T-helper 2 cell (primary cell): ENCODE results near the gene FLVCR2.

Source experiments
- DNase-seq, 5 experiments: peaks; one replicate each; pipeline versions ENCODE4 v3.0.0 to v3.0.0-alpha.2; 2012 to 2022

Gene FLVCR2

GRCh38 chr14:75554482-75554881, 23.9 kb upstream of the FLVCR2 start:
- no peak for DNase-seq

- DNase-seq: no peak
These were observed 20.0 kb upstream of the FLVCR2 start for GRCh38 chr14:75558440-75558839.

DNA sequence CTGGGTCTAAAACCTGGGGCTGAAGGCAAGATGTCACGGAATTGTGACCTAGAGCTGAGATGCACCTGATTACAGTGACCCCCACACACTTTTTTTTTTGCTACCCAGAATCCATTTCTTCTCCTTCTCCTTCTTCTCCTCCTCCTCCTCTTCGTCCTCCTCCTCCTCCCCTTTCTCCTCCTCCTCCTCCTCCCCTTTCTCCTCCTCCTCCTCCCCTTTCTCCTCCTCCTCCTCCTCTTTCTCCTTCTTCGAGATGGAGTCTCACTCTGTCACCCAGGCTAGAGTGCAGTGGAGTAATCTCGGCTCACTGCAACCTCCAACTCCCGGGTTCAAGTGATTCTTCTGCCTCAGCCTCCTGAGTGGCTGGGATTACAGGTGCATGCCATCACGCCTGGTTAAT, 19.4 kb upstream of the FLVCR2 start:
- DNase-seq: no peak

- DNase-seq: peak in 2 of 5 experiments; percentile 52 to 66
These were observed 18.8 kb upstream of the FLVCR2 start for GRCh38 chr14:75559451-75560222.

DNA sequence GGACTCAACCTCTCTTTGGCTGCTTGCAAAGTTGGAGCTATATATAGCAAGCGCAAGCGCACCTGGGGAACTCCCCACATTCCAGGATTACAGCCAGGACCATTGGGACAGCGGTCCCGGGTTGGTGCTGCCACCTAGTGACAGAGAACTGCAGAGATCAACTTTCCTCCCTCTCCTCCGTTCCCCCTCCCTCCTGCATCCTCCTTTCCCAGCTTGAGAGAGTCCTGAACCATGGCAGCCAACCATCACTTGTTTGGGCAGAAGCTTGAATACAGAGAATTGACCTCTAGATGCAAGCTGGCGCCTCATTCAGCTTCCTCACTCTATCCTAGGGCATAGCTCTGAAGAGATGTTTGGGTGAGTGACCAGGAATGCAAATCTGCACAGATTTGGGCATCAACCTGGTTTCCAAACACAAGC, 17.4 kb upstream of the FLVCR2 start:
- peak in 2 of 5 experiments; percentile 21 to 38 for DNase-seq

GRCh38 chr14:75562089-75562488, 16.3 kb upstream of the FLVCR2 start:
- DNase-seq: peak in 1 of 5 experiments; percentile 57

GRCh38 chr14:75562489-75562888, 15.9 kb upstream of the FLVCR2 start:
- DNase-seq: no peak

- DNase-seq: no peak
These were observed 14.5 kb upstream of the FLVCR2 start for GRCh38 chr14:75563931-75564330.

DNA sequence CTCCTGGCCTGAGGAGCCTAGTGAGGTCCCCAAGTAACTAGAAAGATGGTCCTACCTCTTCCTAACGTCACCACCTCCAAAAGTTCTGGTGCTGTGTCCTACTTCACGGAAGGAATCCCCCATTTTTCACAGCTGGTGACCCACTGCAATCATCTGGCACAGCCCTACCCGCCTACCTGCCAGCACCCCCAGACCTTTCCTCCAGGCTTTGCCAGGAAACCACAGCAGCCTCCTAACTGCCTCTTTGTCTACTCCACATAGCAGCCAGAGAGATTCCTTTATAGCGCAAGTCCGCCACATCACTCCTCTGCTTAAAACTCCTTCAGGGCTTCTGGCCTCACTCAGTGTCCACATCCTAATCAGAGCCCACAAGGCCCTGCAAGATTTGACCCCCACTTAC, 13.4 kb upstream of the FLVCR2 start:
- DNase-seq: no peak

GRCh38 chr14:75566321-75566720, 12.1 kb upstream of the FLVCR2 start:
- DNase-seq: peak in 4 of 5 experiments; percentile 28 to 97 (median 68)

- DNase-seq: no peak
These were observed 11.7 kb upstream of the FLVCR2 start for GRCh38 chr14:75566752-75567151.

GRCh38 chr14:75568140-75568539, 10.3 kb upstream of the FLVCR2 start:
- peak in 1 of 5 experiments; percentile 58 for DNase-seq

DNA sequence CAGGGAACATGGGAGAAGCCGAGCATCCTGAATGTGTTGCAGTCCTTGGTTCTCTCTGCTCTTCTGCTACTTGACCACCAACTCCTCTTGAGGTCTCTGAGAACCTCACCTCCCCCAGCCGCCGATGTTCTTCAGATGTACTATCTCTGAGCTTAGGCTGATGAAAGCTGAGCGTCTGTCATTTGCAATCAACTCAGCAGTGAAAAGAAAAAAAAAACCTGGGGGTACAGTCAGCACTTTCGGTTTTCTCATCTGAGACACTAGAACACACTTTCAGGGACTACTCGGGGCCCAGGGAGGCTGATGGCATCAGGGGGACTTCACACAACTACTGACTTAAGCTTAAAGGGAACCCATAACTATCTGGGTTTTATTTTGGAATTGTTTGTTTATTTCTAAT, 9.6 kb upstream of the FLVCR2 start:
- peak in 2 of 5 experiments; percentile 37 to 68 for DNase-seq

- peak in 1 of 5 experiments; percentile 21 for DNase-seq
These were observed 7.6 kb upstream of the FLVCR2 start for GRCh38 chr14:75570797-75571196.

DNA sequence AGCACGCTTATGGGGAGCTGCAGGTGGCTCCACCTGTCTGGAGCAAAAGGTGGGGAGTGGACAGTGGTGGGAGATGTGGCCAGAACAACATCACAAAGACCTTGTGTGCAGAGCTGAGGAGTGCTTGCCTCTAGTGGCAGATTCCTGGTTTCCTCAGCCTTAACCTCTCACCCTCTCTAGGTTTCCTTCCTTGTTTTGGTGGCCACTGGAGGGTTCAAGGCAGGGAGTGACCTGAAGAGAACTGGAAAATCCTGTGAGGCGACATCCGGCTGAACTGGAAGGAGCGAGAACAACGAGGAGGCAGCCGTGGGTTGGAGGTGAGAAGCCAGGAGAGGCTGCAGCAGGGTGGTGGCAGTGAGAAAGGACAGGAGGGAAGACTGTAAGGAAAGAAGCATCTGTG, 6.3 kb upstream of the FLVCR2 start:
- DNase-seq: no peak

DNA sequence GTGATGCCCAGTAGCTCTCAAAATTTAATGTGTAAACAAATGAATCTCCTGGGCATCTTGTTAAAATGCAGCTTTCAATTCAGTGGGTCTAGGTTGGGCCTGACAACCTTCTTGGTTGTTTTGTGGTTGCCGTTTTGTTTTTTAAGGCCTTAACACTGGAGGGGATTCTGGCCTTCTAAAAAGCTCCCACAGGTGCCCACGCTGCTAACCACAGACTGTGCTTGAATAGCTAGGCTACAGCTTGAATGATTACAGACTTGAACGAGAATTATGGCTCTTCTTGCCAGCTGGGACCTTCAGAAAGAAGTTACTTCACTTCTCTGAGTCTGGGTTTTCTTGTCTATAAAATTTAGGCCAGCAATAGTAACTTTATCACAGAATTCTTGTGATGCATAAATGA, 1.3 kb upstream of the FLVCR2 start:
- DNase-seq: no peak

GRCh38 chr14:75577729-75578101, 705 bp upstream of the FLVCR2 start:
- DNase-seq: peak; percentile 38 to 74 (median 50)

DNA sequence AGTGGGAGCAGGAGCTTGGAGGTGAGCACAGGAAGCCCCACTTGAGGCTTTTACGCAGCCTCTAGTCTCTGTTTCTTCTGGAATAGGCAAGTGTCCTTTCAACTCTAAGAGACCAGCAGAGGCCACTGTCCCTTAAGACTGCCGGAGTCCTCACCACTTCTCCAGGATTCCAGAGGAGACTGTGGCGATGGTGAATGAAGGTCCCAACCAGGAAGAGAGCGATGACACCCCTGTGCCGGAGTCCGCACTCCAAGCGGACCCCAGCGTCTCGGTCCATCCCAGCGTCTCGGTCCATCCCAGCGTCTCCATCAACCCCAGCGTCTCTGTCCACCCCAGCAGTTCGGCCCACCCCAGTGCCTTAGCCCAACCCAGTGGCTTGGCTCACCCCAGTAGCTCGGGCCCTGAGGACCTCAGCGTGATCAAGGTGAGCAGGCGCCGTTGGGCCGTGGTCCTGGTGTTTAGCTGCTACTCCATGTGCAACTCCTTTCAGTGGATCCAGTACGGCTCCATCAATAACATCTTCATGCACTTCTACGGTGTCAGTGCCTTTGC, 442 bp downstream of the FLVCR2 start:
- DNase-seq: peak in 1 of 5 experiments; percentile 22

- DNase-seq: no peak
These were observed 981 bp downstream of the FLVCR2 start for GRCh38 chr14:75579338-75579864.

DNA sequence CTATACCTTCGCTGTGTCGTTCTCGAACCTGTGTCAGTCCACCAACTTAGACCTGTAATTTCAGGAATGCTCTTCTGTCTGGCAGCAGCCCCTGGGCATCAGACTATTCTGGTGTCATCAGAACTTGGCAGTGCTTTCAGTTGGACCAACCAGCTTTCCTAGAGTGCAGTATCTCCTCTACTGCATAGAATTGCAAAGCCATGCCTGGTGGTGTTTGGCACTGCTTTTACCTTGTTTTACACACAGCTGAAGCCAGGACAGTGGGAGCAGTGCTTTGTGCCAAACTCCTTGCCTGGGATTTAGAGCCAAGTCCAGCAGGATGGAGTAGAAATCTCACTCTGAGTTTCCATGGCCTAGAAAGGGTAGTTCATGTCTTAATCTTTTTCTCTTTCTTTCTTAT, 1.5 kb downstream of the FLVCR2 start:
- no peak for DNase-seq

GRCh38 chr14:75587388-75587787, 9.0 kb downstream of the FLVCR2 start:
- no peak for DNase-seq

GRCh38 chr14:75589931-75590330, 11.5 kb downstream of the FLVCR2 start:
- DNase-seq: no peak

- DNase-seq: no peak
These were observed 13.0 kb downstream of the FLVCR2 start for GRCh38 chr14:75591331-75591946.
